HEK293T (cell line): Measurements from ENCODE around the gene CAPN8.

Source experiments
- CTCF ChIA-PET: fragments of 350-600 bp; formaldehyde crosslinking; extraction: SDS; loops from one replicate; lab custom pipeline; 2021; ENCODE audit warnings: antibody characterized with exemption, inconsistent platforms; lab: Yijun Ruan, JAX
- POLR2A ChIA-PET: fragments of 350-600 bp; formaldehyde crosslinking; extraction: SDS; loops from one replicate; lab custom pipeline; 2020; ENCODE audit warnings: antibody characterized with exemption, inconsistent platforms; lab: Yijun Ruan, JAX
- DNase-seq: peaks from one replicate; pipeline ENCODE4 v3.0.0; 2012; ENCODE audit warnings: mixed read lengths; ENCODE audit errors: extremely low spot score
- ARNT ChIP-seq: fragments of 450-650 bp; IDR thresholded peaks from 2 replicates; pipeline ENCODE4 v1.6.1; 2017; ENCODE audit warnings: mild to moderate bottlenecking
- BHLHE40 ChIP-seq: fragments of 450-650 bp; IDR thresholded peaks from 2 replicates; pipeline ENCODE4 v1.6.1; 2016; ENCODE audit warnings: mild to moderate bottlenecking, moderate library complexity, borderline replicate concordance
- CTBP1 ChIP-seq: fragments of 450-650 bp; IDR thresholded peaks from 2 replicates; pipeline ENCODE4 v1.6.1; 2016; ENCODE audit warnings: borderline replicate concordance
- ELF4 ChIP-seq: fragments of 450-650 bp; IDR thresholded peaks from 2 replicates; pipeline ENCODE4 v1.6.1; 2017; ENCODE audit warnings: antibody characterized with exemption
- FOXA1 ChIP-seq: fragments of 450-650 bp; IDR thresholded peaks from 2 replicates; pipeline ENCODE4 v1.6.1; 2016; ENCODE audit warnings: mild to moderate bottlenecking
- FOXK2 ChIP-seq: fragments of 450-650 bp; IDR thresholded peaks from 2 replicates; pipeline ENCODE4 v1.6.1; 2016; ENCODE audit warnings: mild to moderate bottlenecking
- FOXM1 ChIP-seq: fragments of 450-650 bp; IDR thresholded peaks from 2 replicates; pipeline ENCODE4 v1.6.1; 2017; ENCODE audit warnings: mild to moderate bottlenecking, borderline replicate concordance
- HDGF ChIP-seq: fragments of 450-650 bp; IDR thresholded peaks from 2 replicates; pipeline ENCODE4 v1.6.1; 2017; ENCODE audit warnings: antibody characterized with exemption, borderline replicate concordance
- L3MBTL2 ChIP-seq: fragments of 450-650 bp; conservative IDR thresholded peaks from 2 replicates; pipeline ENCODE4 v1.6.1; 2016; ENCODE audit warnings: mild to moderate bottlenecking
- LEF1 ChIP-seq: fragments of 450-650 bp; IDR thresholded peaks from 2 replicates; pipeline ENCODE4 v1.6.1; 2017; ENCODE audit warnings: mild to moderate bottlenecking, borderline replicate concordance
- NFRKB ChIP-seq: fragments of 450-650 bp; IDR thresholded peaks from 2 replicates; pipeline ENCODE4 v1.6.1; 2016; ENCODE audit warnings: mild to moderate bottlenecking, moderate library complexity
- SP1 ChIP-seq: fragments of 450-650 bp; IDR thresholded peaks from 2 replicates; pipeline ENCODE4 v1.6.1; 2017
- SUZ12 ChIP-seq: fragments of 450-650 bp; IDR thresholded peaks from 2 replicates; pipeline ENCODE4 v1.6.1; 2016; ENCODE audit warnings: mild to moderate bottlenecking
- TARDBP ChIP-seq: fragments of 450-650 bp; IDR thresholded peaks from 2 replicates; pipeline ENCODE4 v1.6.1; 2016
- ZNF384 ChIP-seq: fragments of 450-650 bp; IDR thresholded peaks from 2 replicates; pipeline ENCODE4 v1.6.1; 2016
- TF ChIP-seq, protein P1 (sequence below): fragments of 450-650 bp; IDR thresholded peaks from 2 replicates; pipeline ENCODE4 v1.6.1; 2016

CAPN8 gene

DNA sequence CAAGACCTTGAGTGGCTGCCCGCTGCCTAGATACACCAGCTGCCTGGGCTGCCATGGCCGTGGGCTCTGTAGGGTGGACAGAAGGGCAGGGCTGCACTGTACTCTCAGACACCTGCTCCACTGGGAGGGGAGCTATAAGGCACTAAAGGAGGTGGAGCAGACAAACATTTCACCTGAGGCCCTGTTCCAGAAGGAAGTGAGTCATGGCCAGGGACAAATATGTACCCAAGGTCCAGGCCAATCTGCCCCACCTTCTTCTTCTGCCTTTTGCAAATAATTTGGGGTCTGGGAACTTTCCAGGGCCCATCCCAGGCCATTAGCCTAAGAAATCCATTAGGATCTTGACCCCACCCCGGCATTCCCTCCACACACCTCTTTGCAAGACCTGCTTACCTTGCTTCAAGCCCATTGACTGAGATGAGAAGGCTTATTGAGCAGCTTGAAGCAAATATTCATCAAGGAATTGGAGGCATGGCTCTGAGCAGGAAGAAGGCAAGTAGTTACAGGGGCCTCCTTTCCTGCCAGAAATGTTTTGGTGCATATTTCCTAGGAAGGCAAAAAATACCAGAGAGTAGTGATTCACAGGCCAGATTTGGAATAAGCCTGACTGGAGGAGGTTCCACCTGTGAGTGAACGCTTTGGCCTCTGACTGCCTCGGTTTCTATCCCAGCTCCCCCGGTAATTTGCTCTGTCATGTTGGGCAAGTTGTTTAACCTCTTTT lies at the start of gene CAPN8:
Gene CAPN8, minus strand, starts transcription at position 110 of the 721 bp plus-strand sequence. Its CDS starts 55 bp downstream, at position 55.
- CTCF ChIA-PET, result no interaction called here
- POLR2A ChIA-PET, result no interaction called here
- TF ChIP-seq HDGF (no peak), FOXK2 (no peak), L3MBTL2 (no peak), CTBP1 (no peak), ARNT (no peak), LEF1 (no peak), ZNF384 (no peak), BHLHE40 (no peak), FOXM1 (no peak), NFRKB (no peak), SP1 (no peak)
- TF ChIP-seq, protein P1, sequence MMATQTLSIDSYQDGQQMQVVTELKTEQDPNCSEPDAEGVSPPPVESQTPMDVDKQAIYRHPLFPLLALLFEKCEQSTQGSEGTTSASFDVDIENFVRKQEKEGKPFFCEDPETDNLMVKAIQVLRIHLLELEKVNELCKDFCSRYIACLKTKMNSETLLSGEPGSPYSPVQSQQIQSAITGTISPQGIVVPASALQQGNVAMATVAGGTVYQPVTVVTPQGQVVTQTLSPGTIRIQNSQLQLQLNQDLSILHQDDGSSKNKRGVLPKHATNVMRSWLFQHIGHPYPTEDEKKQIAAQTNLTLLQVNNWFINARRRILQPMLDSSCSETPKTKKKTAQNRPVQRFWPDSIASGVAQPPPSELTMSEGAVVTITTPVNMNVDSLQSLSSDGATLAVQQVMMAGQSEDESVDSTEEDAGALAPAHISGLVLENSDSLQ, result no peak
- DNase-seq, result no peak

DNA sequence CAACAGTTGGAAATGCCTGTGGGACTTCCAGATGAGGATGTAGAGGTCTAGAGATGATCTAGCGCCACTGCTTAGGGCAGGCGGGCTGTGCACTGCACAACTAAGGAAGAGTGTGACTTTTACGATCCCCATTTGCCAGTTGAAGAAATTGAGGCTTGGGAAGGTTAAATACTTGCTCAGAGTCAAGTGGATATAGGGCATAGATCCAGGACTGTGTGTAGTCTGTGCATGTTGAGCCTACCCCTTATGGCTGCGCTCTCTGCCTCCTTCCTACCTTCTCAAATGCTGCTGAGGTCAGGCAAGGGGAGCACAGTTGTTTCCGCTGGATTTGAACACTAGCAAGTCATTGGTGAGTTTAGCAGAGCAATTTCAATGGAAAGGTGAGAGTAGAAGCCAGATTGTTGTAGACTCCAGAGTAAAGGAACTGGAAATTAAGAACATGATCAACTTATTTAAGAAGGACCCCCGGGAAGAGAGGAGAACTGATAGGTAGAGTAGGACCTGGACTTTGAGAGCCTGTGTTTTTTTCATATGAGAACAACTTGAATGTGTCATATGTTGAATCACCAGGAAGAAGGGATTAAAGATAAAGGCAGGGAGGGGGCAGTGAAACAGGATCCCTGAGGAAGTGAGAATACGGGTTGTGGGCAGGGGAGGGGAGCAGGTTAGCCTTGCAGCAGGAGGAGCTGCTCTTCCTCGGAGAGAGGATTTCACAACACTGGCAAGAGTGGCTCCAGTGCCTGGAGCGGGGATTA lies 49.5 kb upstream of the CAPN8 start:
- DNase-seq, result peak; percentile 51
- POLR2A ChIA-PET, result no interaction called here

DNA sequence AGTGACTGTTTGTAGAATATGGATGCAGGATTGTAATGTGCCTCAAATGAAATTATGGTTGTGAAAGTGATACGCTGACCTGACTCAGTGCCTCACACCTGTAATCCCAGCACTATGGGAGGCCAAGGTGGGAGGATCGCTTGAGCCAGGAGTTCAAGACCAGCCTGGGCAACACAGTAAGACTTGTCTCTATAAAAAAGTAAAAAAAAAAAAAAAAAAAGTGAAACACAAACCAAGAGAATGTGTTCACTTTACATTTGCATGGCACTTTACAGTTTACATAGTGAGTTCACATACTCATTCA lies 48.9 kb upstream of the CAPN8 start:
- POLR2A ChIA-PET, result no interaction called here
- CTCF ChIA-PET, result no interaction called here
- TF ChIP-seq CTBP1 (no peak), NFRKB (no peak), FOXA1 (no peak), LEF1 (no peak)

More for the DNA sequence above, 49.5 kb upstream of the CAPN8 start:
- no peak for TF ChIP-seq FOXA1
- TF ChIP-seq SP1, result no peak
- no peak for TF ChIP-seq SUZ12
- TF ChIP-seq NFRKB, result no peak
- no peak for TF ChIP-seq HDGF
- no peak; the same call in 1 of the 2 replicates for TF ChIP-seq ELF4
- TF ChIP-seq ARNT, result no peak
- TF ChIP-seq BHLHE40, result no peak
- TF ChIP-seq TARDBP, result no peak
- TF ChIP-seq FOXM1, result no peak
- TF ChIP-seq FOXK2, result no peak
- TF ChIP-seq CTBP1, result no peak
- TF ChIP-seq LEF1, result no peak
- TF ChIP-seq, protein P1, result no peak
- no peak; the same call in 1 of the 2 replicates for TF ChIP-seq ZNF384
- TF ChIP-seq L3MBTL2, result no peak; the same call in 1 of the 2 replicates
- CTCF ChIA-PET, result interaction anchor here (1.6 kb wide), 1 partner anchor 34 kb away, joined by 8 read pairs; no protein-coding TSS in a partner anchor

DNA sequence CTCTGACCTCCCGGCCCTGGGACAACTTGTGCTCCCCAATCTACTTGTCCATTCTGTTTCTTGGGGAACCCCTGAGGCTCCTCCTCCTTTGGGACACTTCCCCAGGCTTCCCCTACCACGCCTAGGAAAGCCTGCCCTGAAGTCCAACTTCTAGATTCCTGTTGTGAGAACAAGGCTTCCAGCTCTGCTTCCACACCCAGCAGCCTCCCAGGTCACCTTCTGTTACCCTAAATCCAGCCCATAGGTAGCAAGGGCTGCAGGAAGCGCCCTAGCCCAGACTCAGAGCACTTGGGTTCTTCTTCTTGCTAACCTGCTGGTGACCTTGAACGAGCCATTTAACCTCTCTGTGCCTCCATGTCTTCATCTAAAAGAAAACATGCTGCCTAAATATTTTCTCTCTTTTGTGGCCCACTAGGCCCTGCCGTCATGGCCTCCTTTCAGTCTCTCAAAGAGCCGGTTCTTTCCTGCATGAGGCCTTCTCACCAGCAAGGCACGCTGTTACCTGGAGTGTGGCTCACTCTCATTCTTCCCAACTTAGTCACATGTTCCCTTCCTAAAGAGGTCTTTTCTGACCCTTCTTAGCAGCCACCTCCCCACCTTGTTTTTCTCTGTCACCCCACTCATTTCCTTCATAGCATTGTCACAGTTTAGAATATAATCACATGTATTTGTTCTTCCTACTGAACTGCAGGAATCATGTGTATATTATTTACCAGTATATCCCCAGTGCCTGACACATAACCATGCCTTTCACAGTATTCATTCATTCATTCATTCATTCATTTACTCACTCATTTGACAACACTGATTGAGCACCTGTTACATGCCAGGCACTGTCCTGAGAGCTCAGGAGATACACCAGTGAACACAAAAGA lies 48.3 kb upstream of the CAPN8 start:
- no peak for DNase-seq
- ChIA-PET CTCF (interaction anchor here (0.8 to 1.2 kb wide), 3 partner anchors 12 to 24 kb away, joined by 3 to 4 read pairs (median 3); no protein-coding TSS in a partner anchor), POLR2A (interaction anchor here (0.6 to 2.4 kb wide), 6 partner anchors 10 to 37 kb away, joined by 3 to 8 read pairs (median 4); no protein-coding TSS in a partner anchor)
- no peak for TF ChIP-seq BHLHE40

More for the DNA sequence above, 48.9 kb upstream of the CAPN8 start:
- DNase-seq, result no peak

DNA sequence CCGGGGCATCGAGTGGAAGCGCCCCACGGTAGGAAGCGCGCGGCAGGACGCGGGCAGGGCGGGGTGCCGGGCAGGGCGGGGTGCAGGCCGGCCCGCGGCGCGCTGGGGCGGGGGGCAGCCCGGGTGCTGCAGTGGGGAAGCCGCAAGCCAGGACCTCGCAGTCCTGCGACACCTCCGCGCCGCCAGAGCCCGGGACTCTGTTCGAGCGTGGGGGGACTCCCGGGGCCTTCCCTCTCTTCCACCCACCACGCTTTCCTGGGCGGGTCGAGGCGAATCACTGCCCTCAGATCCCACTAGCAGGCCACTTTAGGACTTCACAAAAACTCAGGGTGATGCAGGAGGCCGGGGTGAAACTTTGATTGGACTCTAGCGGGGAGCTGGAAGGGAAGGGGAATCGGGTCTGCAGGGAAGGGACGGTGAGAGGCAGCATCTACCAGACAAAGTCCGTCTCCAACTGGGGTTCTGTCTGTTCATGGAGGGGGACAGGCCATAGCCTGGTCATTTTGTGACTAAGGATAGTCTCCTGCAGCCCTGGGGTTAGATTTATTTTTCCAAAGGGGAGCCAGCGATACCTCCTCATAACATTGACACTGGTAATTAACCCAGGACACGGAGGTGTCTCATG lies 47.5 kb upstream of the CAPN8 start:
- POLR2A ChIA-PET, result interaction anchor here (0.6 to 2.4 kb wide), 7 partner anchors 11 to 38 kb away, joined by 3 to 8 read pairs (median 3); no protein-coding TSS in a partner anchor
- no peak for TF ChIP-seq TARDBP
- no peak for TF ChIP-seq ZNF384
- no peak for TF ChIP-seq BHLHE40
- no peak for TF ChIP-seq FOXM1
- TF ChIP-seq FOXA1, result no peak
- TF ChIP-seq, protein P1, result no peak
- no peak for TF ChIP-seq HDGF
- TF ChIP-seq CTBP1, result no peak
- TF ChIP-seq ELF4, result no peak
- TF ChIP-seq SUZ12, result no peak
- no peak for TF ChIP-seq ARNT
- no peak for TF ChIP-seq L3MBTL2
- CTCF ChIA-PET, result interaction anchor here (0.5 to 1.2 kb wide), 6 partner anchors 12 to 794 kb away, joined by 3 to 6 read pairs (median 3); no protein-coding TSS in a partner anchor
- DNase-seq, result peak; percentile 58
